ENCODE measurements around the gene JAG1.
"Not testable (repeated sequence)": the region's sequence is repeated elsewhere in the genome, so short reads cannot be mapped to it uniquely, and the experiment has no call there.

Gene JAG1

DNA sequence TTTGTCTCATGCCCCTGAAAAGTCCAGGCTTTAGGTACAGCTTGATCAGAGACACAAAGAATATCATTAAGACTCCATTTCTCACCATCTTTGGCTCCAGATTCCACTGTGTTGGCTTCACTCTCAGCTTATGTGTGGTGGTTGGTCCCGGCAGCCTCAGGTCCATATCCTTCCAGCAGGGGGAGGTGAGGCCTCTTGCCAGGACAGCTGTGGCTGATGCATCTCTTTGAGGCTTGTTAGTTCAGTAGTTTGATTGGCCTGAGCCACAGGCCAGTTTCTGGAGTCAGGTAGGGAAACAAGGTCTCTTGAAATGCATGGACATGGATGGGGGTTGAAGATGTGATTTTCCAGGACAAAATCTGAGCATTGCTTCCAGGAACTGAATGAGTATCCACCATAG, 62.4 kb downstream of the JAG1 start:
- no peak for DNase-seq (ENCODE audit: low read depth in 2 of 2)

- DNase-seq (ENCODE audit: low read depth in 2 of 2) = no peak
Observed at GRCh38 chr20:10610251-10610650, 63.5 kb downstream of the JAG1 start.

DNA sequence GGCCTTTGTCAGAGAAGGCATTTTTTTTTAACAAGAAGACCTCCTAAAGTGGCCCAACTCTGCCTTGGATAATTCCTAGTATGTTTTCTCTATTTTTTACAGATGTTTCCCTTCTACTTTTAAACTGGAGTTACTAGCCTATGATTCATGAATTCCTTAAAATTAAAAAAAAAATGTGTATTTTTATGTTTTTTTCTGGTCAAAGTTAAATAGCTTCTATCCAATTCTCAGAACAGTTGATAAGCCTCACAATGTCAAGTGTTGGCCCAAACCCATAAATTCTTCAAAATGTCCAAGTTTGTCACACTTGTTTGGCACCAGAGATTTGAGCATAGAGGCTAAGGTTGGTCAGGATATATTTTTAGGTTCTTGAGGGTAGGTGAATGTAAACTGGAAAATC, 64.0 kb downstream of the JAG1 start:
- DNase-seq (ENCODE audit: low read depth in 2 of 2) = no peak

GRCh38 chr20:10609276-10609675, 64.5 kb downstream of the JAG1 start:
- DNase-seq (ENCODE audit: low read depth in 2 of 2) = no peak

DNA sequence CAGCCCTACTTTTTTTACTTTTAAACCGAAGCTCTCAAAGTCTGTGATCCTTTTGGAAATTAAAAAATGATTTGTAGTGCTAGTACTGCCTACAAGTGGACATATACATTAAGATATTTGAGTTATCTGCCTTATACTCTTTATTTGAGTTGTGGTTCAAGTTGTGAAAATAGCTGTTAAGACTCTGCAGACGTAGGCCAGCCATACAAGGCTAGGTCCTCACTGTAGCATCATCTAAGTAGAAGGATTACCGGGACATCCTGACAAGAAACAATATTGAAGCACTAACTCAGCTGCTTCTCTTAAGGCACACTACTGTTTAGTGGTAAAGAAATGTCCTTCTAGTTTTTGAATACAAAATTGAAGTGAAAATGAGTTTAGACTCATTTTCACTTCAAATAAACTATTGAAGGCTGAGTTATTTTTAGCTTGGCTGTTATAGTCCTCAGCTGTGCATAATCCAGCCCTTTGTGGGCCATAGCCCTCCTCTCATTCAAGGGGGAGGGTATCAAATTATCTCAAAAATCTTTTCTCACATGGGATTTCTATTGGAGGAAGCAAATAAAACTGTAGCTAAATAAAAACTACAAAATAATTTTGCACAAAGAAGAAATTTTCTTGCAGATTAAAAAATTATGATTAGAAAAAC, 68.1 kb downstream of the JAG1 start:
- no peak for DNase-seq (ENCODE audit: low read depth in 2 of 2)

DNA sequence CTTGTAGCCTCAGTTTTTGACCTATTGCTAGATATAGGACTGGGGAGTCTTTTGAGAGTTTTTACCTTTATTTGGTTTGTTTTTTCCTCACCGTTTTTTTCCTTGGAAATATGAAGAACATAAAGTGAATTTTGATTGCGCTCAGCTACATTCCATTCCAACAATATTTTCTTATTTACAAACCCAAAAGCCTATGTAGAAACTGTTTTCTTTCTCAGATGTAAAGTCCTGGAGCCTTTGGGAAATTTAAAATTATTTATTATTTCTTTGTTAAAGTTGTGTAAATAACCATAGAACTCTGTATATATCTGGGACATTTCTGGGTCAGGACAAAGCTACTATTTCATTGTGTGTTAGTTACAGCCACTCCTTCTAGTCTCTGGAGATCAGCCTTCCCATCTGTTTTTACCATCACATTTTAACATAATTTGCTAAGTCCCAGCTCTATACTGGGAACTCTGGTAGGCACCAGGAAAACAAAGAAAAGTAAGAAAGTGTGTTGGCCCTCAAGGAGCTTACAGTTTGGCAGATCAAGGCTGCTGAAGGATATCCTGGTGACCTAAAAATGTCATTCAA, 68.8 kb downstream of the JAG1 start:
- no peak for DNase-seq (ENCODE audit: low read depth in 2 of 2)

DNA sequence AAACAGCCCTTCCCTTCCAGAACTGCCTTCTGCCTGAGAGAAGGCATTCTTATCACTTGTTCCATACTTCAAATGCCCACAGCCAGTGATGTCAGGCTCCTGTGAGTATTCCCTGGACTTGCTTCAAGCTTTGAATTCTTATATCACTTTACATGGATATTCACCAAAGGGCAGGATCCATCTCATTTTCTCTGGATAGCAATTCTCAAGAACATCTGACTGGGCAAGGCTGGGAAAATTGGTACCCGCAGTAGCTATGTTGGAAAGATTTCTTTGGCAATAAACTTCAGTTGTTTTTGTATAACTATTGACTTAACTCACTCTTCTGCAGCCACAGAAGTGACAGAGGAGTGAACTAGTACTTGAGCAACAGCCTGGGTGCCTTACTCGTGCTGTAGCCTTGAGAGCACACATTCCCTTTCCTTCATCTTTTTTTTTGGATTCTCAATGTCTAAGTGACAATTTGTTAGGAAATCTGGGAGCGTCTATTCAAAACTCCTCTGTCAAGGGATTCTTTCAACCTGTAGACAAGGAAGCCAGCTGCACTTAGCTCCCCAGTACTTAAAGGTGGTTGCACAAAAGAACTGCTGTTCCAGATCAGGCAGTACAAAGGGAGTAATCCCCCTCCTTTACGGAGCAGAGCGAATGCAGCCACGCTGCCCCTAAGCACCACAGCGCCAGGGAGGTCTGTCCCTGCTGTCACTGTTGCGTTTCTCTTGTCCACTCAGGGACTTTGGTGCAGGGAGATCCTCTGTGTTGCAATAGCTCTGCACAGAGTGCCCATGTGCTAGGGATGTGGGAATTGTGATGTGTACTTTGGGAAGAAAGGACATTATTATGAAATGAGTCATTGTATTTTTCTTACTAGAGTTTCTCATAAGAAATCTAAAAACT, 69.6 kb downstream of the JAG1 start:
- DNase-seq (ENCODE audit: low read depth in 2 of 2) = no peak

DNA sequence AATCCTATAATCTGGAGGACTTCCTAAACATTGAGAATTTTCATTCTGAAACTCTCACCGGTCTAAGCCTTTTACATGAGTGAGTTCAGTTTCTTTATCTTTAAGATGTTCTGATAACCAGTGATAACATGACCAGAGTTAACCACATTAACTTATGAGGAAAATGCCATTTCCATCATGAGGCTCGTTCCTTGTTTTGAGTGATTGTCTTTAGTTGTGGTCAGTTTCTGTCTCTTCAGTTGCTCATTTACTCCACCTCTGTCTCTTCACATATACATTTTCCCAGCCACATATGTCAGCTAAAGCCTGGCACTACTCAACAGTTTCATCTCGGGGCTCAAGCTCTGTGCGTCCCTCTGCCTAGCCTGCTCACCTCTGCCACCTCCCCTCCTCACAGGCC, 70.4 kb downstream of the JAG1 start:
- no peak for DNase-seq (ENCODE audit: low read depth in 2 of 2)

DNA sequence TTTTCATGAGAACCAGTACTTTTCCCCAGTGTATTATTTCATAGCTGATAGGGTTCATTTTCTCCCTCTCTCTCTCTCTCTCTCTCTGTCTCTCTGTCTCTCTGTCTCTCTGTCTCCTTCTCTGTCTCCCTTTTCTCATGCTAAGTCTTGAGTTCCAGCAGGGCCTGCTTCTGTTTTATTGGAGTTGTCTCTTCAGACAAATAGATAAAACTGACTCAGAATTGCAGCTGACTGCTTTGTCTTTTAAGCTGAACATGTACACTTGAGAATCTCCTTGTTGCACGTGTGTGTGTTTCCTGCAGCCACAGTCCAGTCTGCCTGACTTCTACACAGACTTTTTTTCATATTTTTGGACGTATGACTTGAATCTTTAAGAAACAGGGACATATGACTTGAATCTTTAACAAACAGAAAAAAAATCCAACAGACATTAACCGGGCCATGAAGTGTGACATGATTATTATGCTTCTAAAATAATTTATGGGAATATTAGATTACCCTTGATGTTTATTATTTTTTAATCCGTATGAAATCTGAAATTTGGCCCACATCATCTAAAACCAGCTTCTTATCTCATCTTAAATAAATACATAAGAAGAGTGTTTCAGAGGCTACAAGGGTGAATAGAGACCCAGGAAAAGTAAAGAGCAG, 71.5 kb downstream of the JAG1 start:
- DNase-seq (ENCODE audit: low read depth in 2 of 2) = no peak

DNA sequence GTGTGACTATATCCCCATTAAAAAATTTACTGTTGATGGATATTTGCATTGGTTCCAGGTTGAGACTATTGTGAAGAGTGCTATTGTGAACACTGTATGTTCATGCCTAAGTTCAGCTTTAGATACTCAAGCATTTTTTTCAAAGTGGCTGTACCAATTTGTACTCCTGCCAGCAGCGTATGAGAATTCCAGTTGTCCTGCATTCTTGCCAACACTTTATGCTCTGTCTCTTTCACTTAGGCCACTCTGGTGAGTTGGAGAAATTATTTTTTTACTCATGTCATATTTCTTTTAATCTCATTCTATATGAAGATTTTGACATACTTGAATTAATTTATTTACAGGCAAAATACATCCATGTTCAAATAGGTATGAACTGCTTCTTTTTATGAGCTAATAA, 76.2 kb downstream of the JAG1 start:
- DNase-seq (ENCODE audit: low read depth in 2 of 2) = no peak

- no peak for DNase-seq (ENCODE audit: low read depth in 2 of 2)
Observed at GRCh38 chr20:10596710-10597121, 77.1 kb downstream of the JAG1 start.

DNA sequence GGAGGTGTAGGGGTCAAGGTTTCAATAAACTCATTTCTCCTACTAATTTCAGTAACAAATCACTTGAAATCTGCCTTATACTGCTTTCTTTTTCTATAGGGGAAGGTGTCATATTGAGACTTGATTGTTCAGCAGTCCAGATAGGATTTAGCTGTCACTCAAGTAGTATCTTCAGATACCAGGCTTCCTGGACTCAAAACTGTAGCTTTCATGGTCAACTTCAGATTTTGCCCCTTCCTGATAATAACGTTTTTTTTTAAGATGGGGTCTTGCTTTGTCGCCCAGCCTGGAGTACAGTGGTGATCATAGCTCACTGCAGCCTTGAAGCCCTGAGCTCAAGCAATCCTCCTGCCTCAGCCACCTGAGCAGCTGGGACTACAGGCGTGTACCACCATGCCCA, 77.8 kb downstream of the JAG1 start:
- DNase-seq (ENCODE audit: low read depth in 2 of 2) = no peak

DNA sequence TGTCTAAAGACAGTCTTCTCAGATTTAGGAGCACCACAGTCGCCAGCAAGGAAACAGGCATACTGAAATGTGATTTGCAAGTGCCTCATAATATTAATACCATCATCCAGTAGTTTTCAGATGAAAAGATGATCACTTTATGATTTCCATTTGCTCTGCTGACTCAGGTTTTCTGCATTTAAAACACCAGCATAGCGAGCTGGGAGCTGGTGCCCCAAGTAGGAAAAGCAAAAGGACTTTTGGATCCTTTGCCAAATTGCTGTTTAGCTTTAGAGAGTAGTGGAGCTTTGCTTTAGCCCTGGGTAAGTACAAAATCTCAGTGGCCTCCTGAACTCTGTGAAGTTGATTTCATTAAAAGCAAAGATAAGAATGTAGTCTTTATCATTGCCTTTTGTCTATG, 78.5 kb downstream of the JAG1 start:
- DNase-seq (ENCODE audit: low read depth in 2 of 2) = no peak

GRCh38 chr20:10594296-10594868, 79.4 kb downstream of the JAG1 start:
- no peak for DNase-seq (ENCODE audit: low read depth in 2 of 2)

- DNase-seq (ENCODE audit: low read depth in 2 of 2) = no peak
Observed at GRCh38 chr20:10591946-10592521, 81.8 kb downstream of the JAG1 start.

DNA sequence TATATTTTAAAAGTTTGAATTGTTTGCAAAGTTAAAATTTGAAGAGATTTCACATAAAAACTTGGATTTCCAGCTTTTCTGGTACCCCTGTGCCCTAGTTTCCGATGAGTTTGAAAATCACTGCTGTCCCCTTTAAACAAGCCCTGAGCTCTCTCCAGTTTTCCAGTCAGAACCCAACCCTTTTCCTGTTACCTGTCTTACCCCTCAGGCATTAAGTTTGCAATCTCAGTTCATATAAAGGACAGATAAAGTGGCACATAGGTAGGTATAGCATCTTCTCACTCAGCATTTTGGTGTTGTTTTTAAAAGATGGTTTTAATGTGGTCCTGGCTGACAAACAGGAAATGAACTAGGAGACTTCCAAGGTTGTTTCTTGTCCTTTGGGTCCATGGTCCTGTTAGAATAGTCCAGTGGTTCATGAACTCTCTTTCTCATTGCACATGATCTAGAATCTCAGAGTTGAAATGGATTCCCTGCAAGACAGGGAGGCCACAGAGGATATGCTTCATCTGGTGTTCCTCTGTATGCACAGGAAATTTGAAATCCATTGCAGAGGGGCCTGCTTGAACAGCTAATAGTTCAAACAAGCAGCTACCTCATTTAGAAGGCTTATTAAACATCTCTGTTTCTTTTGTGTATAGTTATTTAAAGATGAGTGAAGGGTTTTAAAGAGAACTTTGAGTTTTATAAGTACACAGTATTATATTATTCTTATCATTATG, 82.7 kb downstream of the JAG1 start:
- DNase-seq (ENCODE audit: low read depth in 2 of 2) = no peak

- not testable (repeated sequence) for DNase-seq (ENCODE audit: low read depth in 2 of 2)
Observed at GRCh38 chr20:10590446-10590845, 83.4 kb downstream of the JAG1 start.

Data from stimulated activated CD8-positive, alpha-beta memory T cell treated with anti-CD3 and anti-CD28 coated beads, Interleukin-15, amount 100 ng/mL, for 4 hours (primary cell).